ENCODE data around the gene TRMT112. TPM values are rescaled to one million over a fixed set of nuclear protein-coding genes. Genes with fewer than 3 reads are reported as not detected.

Gene TRMT112
- polyA plus RNA-seq, 6 donors from 2014 or later, result 445 to 606 (median 521) TPM

- peaks cover 7 to 10% (median 9%) of the 10 kb centered on the region in 3 donors for H3K27me3 Mint-ChIP-seq
- H3K9me3 Mint-ChIP-seq, result no peaks in the 10 kb centered on the region
- H3K36me3 Mint-ChIP-seq, result peaks cover 0 to 11% of the 10 kb centered on the region in 2 donors
- H3K27ac Mint-ChIP-seq, result peak overlapping the region; percentile 68 to 99 (median 94)
- H3K4me1 Mint-ChIP-seq, result peaks cover 16 to 25% (median 23%) of the 10 kb centered on the region in 3 donors
- DNase-seq, result no peak
- ATAC-seq (ENCODE audit: low read depth in 2 of 2), result no peak
- peak overlapping the region; percentile 71 to 92 (median 85) for H3K4me3 Mint-ChIP-seq
These were observed 30.6 kb downstream of the TRMT112 start for GRCh38 chr11:64286801-64287159.

- Mint-ChIP-seq H3K27ac (peak overlapping the region; percentile 68 to 99 (median 94)), H3K36me3 (peaks cover 0 to 17% of the 10 kb centered on the region in 2 donors), H3K27me3 (peaks cover 7 to 10% (median 8%) of the 10 kb centered on the region in 3 donors), H3K4me1 (peaks cover 22 to 25% (median 25%) of the 10 kb centered on the region in 3 donors), H3K4me3 (peak overlapping the region; percentile 71 to 93 (median 85)), H3K9me3 (no peaks in the 10 kb centered on the region)
- ATAC-seq (ENCODE audit: low read depth in 2 of 2) (no peak), DNase-seq (no peak)
These were observed 31.2 kb downstream of the TRMT112 start for GRCh38 chr11:64285885-64286800.

- Mint-ChIP-seq H3K9me3 (no peaks in the 10 kb centered on the region), H3K4me3 (peak within 1 kb of the TSS; percentile 79 to 96 (median 93)), H3K27me3 (peaks cover 0 to under 1% (median 0%) of the 10 kb centered on the region in 3 donors), H3K36me3 (peaks cover 0 to 11% of the 10 kb centered on the region in 2 donors), H3K4me1 (peaks cover 17 to 21% (median 18%) of the 10 kb centered on the region in 3 donors), H3K27ac (peak within 1 kb of the TSS; percentile 99 to 100 (median 99))
- peak; percentile 70 to 74 for ATAC-seq (ENCODE audit: low read depth in 2 of 2)
- peak; percentile 96 for DNase-seq
These were observed 32.1 kb downstream of the TRMT112 start, which contains the start of gene GPR137 for GRCh38 chr11:64284962-64285884. Gene GPR137 (plus strand): TSS chr11:64285848. CDS start chr11:64286525, 677 bp downstream.

GRCh38 chr11:64284048-64284961 is 33.1 kb downstream of the TRMT112 start, which contains the start of gene BAD:
Gene BAD (minus strand): TSS chr11:64284665. CDS start chr11:64284368, 297 bp downstream.
- DNase-seq (peak; percentile 88), ATAC-seq (ENCODE audit: low read depth in 2 of 2) (peak; percentile 72 to 79)
- Mint-ChIP-seq H3K36me3 (peaks cover 0 to 11% of the 10 kb centered on the region in 2 donors), H3K4me3 (peak within 1 kb of the TSS; percentile 75 to 96 (median 93)), H3K9me3 (no peaks in the 10 kb centered on the region), H3K27ac (peak within 1 kb of the TSS; percentile 99 to 100 (median 99)), H3K27me3 (no peaks in the 10 kb centered on the region), H3K4me1 (peaks cover 20 to 23% (median 21%) of the 10 kb centered on the region in 3 donors)

- peak overlapping the region in 5 of 6 donors; percentile 92 to 99 (median 96) for H3K27ac Mint-ChIP-seq
- peak overlapping the region in 7 of 8 donors; percentile 35 to 93 (median 85) for H3K4me3 Mint-ChIP-seq
- no peak for ATAC-seq (ENCODE audit: low read depth in 2 of 2)
- DNase-seq, result no peak
- H3K4me1 Mint-ChIP-seq, result peaks cover 21 to 25% (median 23%) of the 10 kb centered on the region in 3 donors
- no peaks in the 10 kb centered on the region for H3K27me3 Mint-ChIP-seq
- H3K36me3 Mint-ChIP-seq, result peaks cover 0 to 11% of the 10 kb centered on the region in 2 donors
- no peaks in the 10 kb centered on the region for H3K9me3 Mint-ChIP-seq
These were observed 34.3 kb downstream of the TRMT112 start for GRCh38 chr11:64283092-64283491.

GRCh38 chr11:64281957-64282770 is 35.2 kb downstream of the TRMT112 start:
- H3K4me3 Mint-ChIP-seq, result peak overlapping the region in 2 of 8 donors; percentile 63 to 69

GRCh38 chr11:64278576-64279190 is 38.7 kb downstream of the TRMT112 start:
- H3K9me3 Mint-ChIP-seq, result no peaks in the 10 kb centered on the region
- DNase-seq (no peak), ATAC-seq (ENCODE audit: low read depth in 2 of 2) (no peak)
- H3K4me3 Mint-ChIP-seq, result peak overlapping the region in 1 of 8 donors; percentile 12
- H3K36me3 Mint-ChIP-seq, result peaks cover 0 to 11% of the 10 kb centered on the region in 2 donors
- peaks cover 8 to 13% (median 12%) of the 10 kb centered on the region in 3 donors for H3K4me1 Mint-ChIP-seq
- H3K27ac Mint-ChIP-seq, result peak overlapping the region in 1 of 6 donors; percentile 10
- H3K27me3 Mint-ChIP-seq, result no peaks in the 10 kb centered on the region

More at GRCh38 chr11:64281957-64282770, 35.2 kb downstream of the TRMT112 start:
- H3K27me3 Mint-ChIP-seq, result no peaks in the 10 kb centered on the region
- no peaks in the 10 kb centered on the region for H3K9me3 Mint-ChIP-seq
- H3K36me3 Mint-ChIP-seq, result peaks cover 0 to 11% of the 10 kb centered on the region in 2 donors
- H3K27ac Mint-ChIP-seq, result peak overlapping the region in 4 of 6 donors; percentile 47 to 99 (median 80)
- H3K4me1 Mint-ChIP-seq, result peaks cover 21 to 25% (median 23%) of the 10 kb centered on the region in 3 donors
- ATAC-seq (ENCODE audit: low read depth in 2 of 2), result no peak
- no peak for DNase-seq

GRCh38 chr11:64276653-64277431 is 40.5 kb downstream of the TRMT112 start:
- no peak for ATAC-seq (ENCODE audit: low read depth in 2 of 2)
- Mint-ChIP-seq H3K27ac (peak overlapping the region in 1 of 6 donors; percentile 59), H3K4me1 (peaks cover 7 to 11% (median 9%) of the 10 kb centered on the region in 3 donors)

GRCh38 chr11:64275841-64276240 is 41.5 kb downstream of the TRMT112 start:
- Mint-ChIP-seq H3K4me3 (peak overlapping the region in 2 of 8 donors; percentile 43 to 52), H3K36me3 (no peaks in the 10 kb centered on the region), H3K9me3 (no peaks in the 10 kb centered on the region), H3K27me3 (no peaks in the 10 kb centered on the region), H3K27ac (peak overlapping the region in 2 of 6 donors; percentile 12 to 76), H3K4me1 (peaks cover 4 to 14% (median 7%) of the 10 kb centered on the region in 3 donors)
- no peak for ATAC-seq (ENCODE audit: low read depth in 2 of 2)
- no peak for DNase-seq

More at GRCh38 chr11:64276653-64277431, 40.5 kb downstream of the TRMT112 start:
- no peak for DNase-seq
- H3K4me3 Mint-ChIP-seq, result peak overlapping the region in 1 of 8 donors; percentile 64
- H3K27me3 Mint-ChIP-seq, result no peaks in the 10 kb centered on the region
- H3K36me3 Mint-ChIP-seq, result peaks cover 0 to 8% of the 10 kb centered on the region in 2 donors
- no peaks in the 10 kb centered on the region for H3K9me3 Mint-ChIP-seq

GRCh38 chr11:64275031-64275800 is 42.1 kb downstream of the TRMT112 start:
- Mint-ChIP-seq H3K27me3 (no peaks in the 10 kb centered on the region), H3K27ac (peak overlapping the region in 2 of 6 donors; percentile 12 to 34), H3K4me3 (peak overlapping the region in 2 of 8 donors; percentile 37 to 43), H3K9me3 (no peaks in the 10 kb centered on the region), H3K4me1 (peaks cover 6 to 18% (median 8%) of the 10 kb centered on the region in 3 donors), H3K36me3 (no peaks in the 10 kb centered on the region)
- DNase-seq (no peak), ATAC-seq (ENCODE audit: low read depth in 2 of 2) (no peak)

Data from naive B cell (primary cell).